Ovary (tissue), 9 donors: ENCODE measurements around the gene PNMA6E. TPM values are rescaled to one million over a fixed set of nuclear protein-coding genes. Genes with fewer than 3 reads are reported as not detected.
"Not testable (repeated sequence)": the region's sequence is repeated elsewhere in the genome, so short reads cannot be mapped to it uniquely, and the experiment has no call there.

Experiments
- DNase-seq, 5 donors: peaks; one replicate each; pipeline ENCODE4 v3.0.0-alpha.2; 2019 to 2020
- H3K27ac ChIP-seq, 2 donors: fragments of 200-600 bp; one replicate each; pipeline versions ENCODE4 v1.5.1 to v1.8.0; 2019 to 2022
- H3K27me3 ChIP-seq: fragments of 200-600 bp; one replicate; pipeline ENCODE4 v1.8.0; 2022
- H3K36me3 ChIP-seq: fragments of 200-600 bp; sonication (generic); one replicate; pipeline ENCODE4 v1.5.1; 2019
- H3K4me1 ChIP-seq: one replicate; pipeline ENCODE4 v1.8.1; 2013; ENCODE audit warnings: mild to moderate bottlenecking, moderate library complexity; ENCODE audit not compliant: insufficient read depth
- H3K4me3 ChIP-seq: fragments of 200-600 bp; sonication (generic); one replicate; pipeline ENCODE4 v1.5.1; 2017
- H3K9me3 ChIP-seq, 2 donors: fragments of 200-600 bp in 1 of 2; sonication (generic) in 1 of 2; one replicate each; pipeline versions ENCODE4 v1.5.1 to v1.8.1; 2013 to 2019; ENCODE audit warnings: mild to moderate bottlenecking in 1 of 2, moderate library complexity in 1 of 2
- CTCF ChIP-seq, 3 donors: fragments of 450-650 bp in 2 of 3; fragments of 200-600 bp in 1 of 3; IDR thresholded peaks; one replicate each; pipeline versions ENCODE4 v1.5.1 to v1.8.0; 2016 to 2022; ENCODE audit warnings: antibody characterized with exemption in 3 of 3, mild to moderate bottlenecking in 1 of 3
- EP300 ChIP-seq: sonication (generic); formaldehyde crosslinking; IDR thresholded peaks from one replicate; pipeline ENCODE4 v1.6.1; 2017; ENCODE audit warnings: antibody characterized with exemption
- POLR2A ChIP-seq: fragments of 450-650 bp; IDR thresholded peaks from one replicate; pipeline ENCODE4 v1.6.1; 2017; ENCODE audit warnings: antibody characterized with exemption, mild to moderate bottlenecking, moderate library complexity
- WGBS, 3 donors: extraction: QIAGEN DNeasy Blood & Tissue Kit in 1 of 3; methylation state at CpG; one replicate each; pipeline versions ENCODE4 v1.1.5 to v1.1.7; 2013 to 2017; 5-methylcytosine and 5-hydroxymethylcytosine counted together
- intact Hi-C, 4 donors: fragments of 100-400 bp; cut with DNase I; formaldehyde crosslinking; loops; one replicate each; pipeline versions ENCODE4 v1.11.0 to v1.15.1; 2022 to 2023
- polyA plus RNA-seq, 2 donors: library from polyadenylated mRNA; stranded (reverse); fragments of 200-250 nt in 1 of 2; fragments of 350-450 nt in 1 of 2; fragmentation: Illumina TruSeq in 1 of 2; extraction: RNeasy Lipid Tissue Mini Kit (QIAGEN cat#74804) in 1 of 2; gene quantifications; one replicate each; pipeline ENCODE4 v1.2.3, GENCODE V29; 2013 to 2014
- total RNA-seq, 7 donors: library from RNA; depleted of rRNA in 2 of 7; stranded (reverse); fragments of >200 nt in 2 of 7; fragmentation: NEBNext Ultra II Directional in 3 of 7; extraction: Animal tissue kit (Norgen Biotek cat#: 25700) in 3 of 7; gene quantifications; one replicate each; pipeline versions ENCODE4 v1.1.0 to v1.2.4, GENCODE V29; 2016 to 2023
- donor health status: DM: no; HTN: no; CAD: no; lungs with moderate emphysema.
- donor health status: DM: no; HTN: no; CAD: no.
- donor health status: Bipolar disorder and iron deficiency.
- donor health status: DM: yes; HTN: yes; CAD: no.
- donor health status: DM: no; HTN: no; CAD: no.
- donor health status: DM: yes; HTN: yes; CAD: no.

Gene PNMA6E
- total and polyA plus RNA-seq, 9 donors: 0.10 to 3.5 (median 2.5) TPM

GRCh38 chrX:153394612-153395011 is 6.5 kb downstream of the PNMA6E start:
- intact Hi-C loops: no loop called here
- WGBS, 3 donors: 50 to 59% (median 56%) methylated on average over 13 of the region's 13 CpGs

GRCh38 chrX:153392642-153393321 is 8.4 kb downstream of the PNMA6E start:
- 84 to 86% (median 85%) methylated on average over 15 to 16 of the region's 16 CpGs for WGBS, 3 donors
- no peak for DNase-seq
- intact Hi-C loops: no loop called here
- TF ChIP-seq EP300 (no peak), POLR2A (no peak), CTCF (IDR thresholded peaks at IDR 0.05) (no peak)
- H3K4me3 ChIP-seq: no peak overlapping the region
- no peak overlapping the region for H3K27ac ChIP-seq
- H3K36me3 ChIP-seq: no peaks in the 10 kb centered on the region
- no peaks in the 10 kb centered on the region for H3K9me3 ChIP-seq
- H3K4me1 ChIP-seq: no peaks in the 10 kb centered on the region
- no peaks in the 10 kb centered on the region for H3K27me3 ChIP-seq

More at GRCh38 chrX:153394612-153395011, 6.5 kb downstream of the PNMA6E start:
- Histone ChIP-seq H3K27ac (no peak overlapping the region), H3K36me3 (no peaks in the 10 kb centered on the region), H3K4me3 (no peak overlapping the region), H3K9me3 (no peaks in the 10 kb centered on the region), H3K4me1 (peaks cover 2% of the 10 kb centered on the region), H3K27me3 (no peaks in the 10 kb centered on the region)
- TF ChIP-seq CTCF (IDR thresholded peaks at IDR 0.05) (no peak), EP300 (no peak), POLR2A (no peak)
- DNase-seq: peak in 2 of 5 donors; percentile 3 to 31

- intact Hi-C loops: not testable (repeated sequence)
- 86 to 93% (median 93%) methylated on average over 6 of the region's 6 CpGs for WGBS, 3 donors
These were observed 11.7 kb downstream of the PNMA6E start for GRCh38 chrX:153389460-153389768.

GRCh38 chrX:153388722-153389459 is 12.3 kb downstream of the PNMA6E start:
- peaks cover 2% of the 10 kb centered on the region for H3K4me1 ChIP-seq
- WGBS, 3 donors: 89 to 93% (median 91%) methylated on average over 14 of the region's 14 CpGs
- H3K9me3 ChIP-seq: no peaks in the 10 kb centered on the region
- H3K36me3 ChIP-seq: no peaks in the 10 kb centered on the region
- H3K27ac ChIP-seq: no peak overlapping the region
- no peak for DNase-seq
- intact Hi-C loops: no loop called here
- TF ChIP-seq EP300 (no peak), POLR2A (no peak), CTCF (IDR thresholded peaks at IDR 0.05) (no peak)
- no peaks in the 10 kb centered on the region for H3K27me3 ChIP-seq
- H3K4me3 ChIP-seq: no peak overlapping the region

More at GRCh38 chrX:153389460-153389768, 11.7 kb downstream of the PNMA6E start:
- not testable (repeated sequence) for H3K36me3 ChIP-seq, H3K9me3 ChIP-seq, H3K27me3 ChIP-seq, H3K27ac ChIP-seq, H3K4me3 ChIP-seq, DNase-seq, H3K4me1 ChIP-seq
